Stimulated activated CD8-positive, alpha-beta memory T cell treated with anti-CD3 and anti-CD28 coated beads, Interleukin-2, amount 100 ng/mL, for 1 hour (primary cell): ENCODE results near the gene MAPK1.
A peak's percentile ranks its signal among the peaks of the same experiment; 100 is the strongest.
"Not testable (repeated sequence)": the region's sequence is repeated elsewhere in the genome, so short reads cannot be mapped to it uniquely, and the experiment has no call there.

Experiments
- DNase-seq, 2 donors: peaks; one replicate each; pipeline ENCODE4 v3.0.0-alpha.2; 2020; ENCODE audit warnings: low read depth in 2 of 2

MAPK1 gene

GRCh38 chr22:21867528-21868266 lies at the start of gene MAPK1:
Gene MAPK1, minus strand, starts transcription at chr22:21867645. Its CDS starts 205 bp downstream, at chr22:21867440.
- peak; percentile 90 for DNase-seq

GRCh38 chr22:21916309-21916918 lies 49.0 kb upstream of the MAPK1 start:
- no peak for DNase-seq

- DNase-seq = no peak
Measured at GRCh38 chr22:21915624-21916308, 48.3 kb upstream of the MAPK1 start.

- not testable (repeated sequence) for DNase-seq
Measured at GRCh38 chr22:21914033-21914642, 46.7 kb upstream of the MAPK1 start.

- DNase-seq = not testable (repeated sequence)
Measured at GRCh38 chr22:21910367-21910766, 42.9 kb upstream of the MAPK1 start.

- no peak for DNase-seq
Measured at GRCh38 chr22:21909871-21910270, 42.4 kb upstream of the MAPK1 start.

- no peak for DNase-seq
Measured at GRCh38 chr22:21907638-21908522, 40.4 kb upstream of the MAPK1 start.

- not testable (repeated sequence) for DNase-seq
Measured at GRCh38 chr22:21905234-21905633, 37.8 kb upstream of the MAPK1 start.

GRCh38 chr22:21904250-21904789 lies 36.9 kb upstream of the MAPK1 start:
- no peak for DNase-seq

- DNase-seq = no peak
Measured at GRCh38 chr22:21903283-21903682, 35.8 kb upstream of the MAPK1 start.

- DNase-seq = no peak
Measured at GRCh38 chr22:21902296-21903087, 35.0 kb upstream of the MAPK1 start.

- DNase-seq = no peak
Measured at GRCh38 chr22:21898354-21898896, 31.0 kb upstream of the MAPK1 start.

- DNase-seq = no peak
Measured at GRCh38 chr22:21896951-21897513, 29.6 kb upstream of the MAPK1 start.

- DNase-seq = not testable (repeated sequence)
Measured at GRCh38 chr22:21896275-21896674, 28.8 kb upstream of the MAPK1 start.

- no peak for DNase-seq
Measured at GRCh38 chr22:21894799-21895198, 27.4 kb upstream of the MAPK1 start.

GRCh38 chr22:21889251-21889990 lies 22.0 kb upstream of the MAPK1 start:
- no peak for DNase-seq

GRCh38 chr22:21887841-21888240 lies 20.4 kb upstream of the MAPK1 start:
- DNase-seq = no peak

GRCh38 chr22:21883930-21884329 lies 16.5 kb upstream of the MAPK1 start:
- DNase-seq = not testable (repeated sequence)
